H4 (cell line): ENCODE results near the gene RNASE8. TPM values are rescaled to one million over a fixed set of nuclear protein-coding genes. Genes with fewer than 3 reads are reported as not detected.
"Not testable (repeated sequence)": the region's sequence is repeated elsewhere in the genome, so short reads cannot be mapped to it uniquely, and the experiment has no call there.

Experiments
- DNase-seq: peaks from one replicate; pipeline ENCODE4 v3.0.0-alpha.2; 2015; ENCODE audit warnings: low spot score
- total RNA-seq: library from RNA; depleted of rRNA; stranded (reverse); fragments of >200 nt; shearing (Covaris generic); gene quantifications from 2 replicates; pipeline ENCODE4 v1.2.3, GENCODE V29; 2014

Gene RNASE8
- total RNA-seq, 1 experiment from 2014 or later, result not detected

DNA sequence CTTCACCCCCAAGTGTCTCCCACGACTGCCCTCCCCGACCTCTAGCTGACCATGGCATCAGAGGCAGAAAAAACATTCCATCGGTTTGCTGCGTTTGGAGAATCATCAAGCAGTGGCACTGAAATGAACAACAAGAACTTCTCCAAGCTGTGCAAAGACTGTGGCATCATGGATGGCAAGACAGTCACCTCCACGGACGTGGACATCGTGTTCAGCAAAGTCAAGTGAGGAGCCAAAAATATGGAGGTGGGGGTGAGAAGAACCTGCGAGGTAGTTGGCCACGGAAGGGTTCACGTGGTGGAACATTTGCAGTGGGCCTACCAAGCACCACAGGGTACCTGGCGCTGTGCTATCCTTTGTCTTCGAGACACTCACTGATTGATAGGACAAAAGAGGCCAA lies 27.1 kb upstream of the RNASE8 start:
- no peak for DNase-seq

GRCh38 chr14:21032326-21033132 lies 25.1 kb upstream of the RNASE8 start:
- DNase-seq, result no peak

- DNase-seq, result no peak
Observed at GRCh38 chr14:21033133-21033698, 24.4 kb upstream of the RNASE8 start.

DNA sequence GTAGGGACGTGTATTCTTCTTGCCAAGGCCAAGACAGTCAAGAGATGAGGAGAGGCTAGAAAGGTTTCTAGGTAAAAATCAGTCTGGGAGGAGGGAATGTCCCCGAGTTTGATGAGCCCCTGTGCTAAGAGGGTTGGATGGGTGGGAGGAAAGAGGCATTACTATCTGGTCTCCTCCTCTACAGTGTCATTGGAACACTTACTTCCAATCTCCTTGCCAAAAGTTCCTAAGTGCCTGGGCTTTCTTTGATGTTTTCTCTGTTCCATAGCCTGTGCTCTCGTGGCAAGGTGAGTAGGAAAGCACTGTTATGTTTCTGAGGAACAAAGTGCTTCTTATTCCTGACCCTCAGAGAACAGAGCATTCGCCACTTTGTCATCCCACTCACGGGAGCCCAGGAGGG lies 22.9 kb upstream of the RNASE8 start, which contains the start of gene RNASE13:
TSS of gene RNASE13 (minus strand) at position 101 of the 400 bp plus-strand sequence. CDS start 519 bp downstream, outside the sequence.
- DNase-seq, result no peak

- DNase-seq, result no peak
Observed at GRCh38 chr14:21036751-21037150, 20.9 kb upstream of the RNASE8 start.

DNA sequence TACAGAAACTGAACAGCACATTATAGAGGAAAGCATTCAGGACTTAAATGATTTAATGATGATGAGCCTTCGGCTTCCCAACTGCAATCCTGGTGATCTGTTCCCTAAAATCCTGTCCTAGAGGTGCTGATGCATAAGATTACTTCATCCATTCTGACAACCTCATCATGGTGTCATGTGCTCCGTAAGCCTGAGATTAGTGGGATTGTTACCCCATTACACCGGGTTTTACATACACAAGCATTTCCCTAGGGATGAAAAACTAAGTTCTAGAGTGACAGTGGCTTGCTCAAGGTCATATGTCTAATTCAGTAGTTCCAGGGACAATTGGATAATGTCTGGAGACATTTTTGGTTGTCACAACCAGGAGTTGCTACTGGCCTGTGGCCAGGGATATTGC lies 20.5 kb upstream of the RNASE8 start:
- no peak for DNase-seq

GRCh38 chr14:21038441-21039422 lies 18.9 kb upstream of the RNASE8 start:
- no peak for DNase-seq

- DNase-seq, result peak; percentile 49
Observed at GRCh38 chr14:21039585-21040369, 17.8 kb upstream of the RNASE8 start.

DNA sequence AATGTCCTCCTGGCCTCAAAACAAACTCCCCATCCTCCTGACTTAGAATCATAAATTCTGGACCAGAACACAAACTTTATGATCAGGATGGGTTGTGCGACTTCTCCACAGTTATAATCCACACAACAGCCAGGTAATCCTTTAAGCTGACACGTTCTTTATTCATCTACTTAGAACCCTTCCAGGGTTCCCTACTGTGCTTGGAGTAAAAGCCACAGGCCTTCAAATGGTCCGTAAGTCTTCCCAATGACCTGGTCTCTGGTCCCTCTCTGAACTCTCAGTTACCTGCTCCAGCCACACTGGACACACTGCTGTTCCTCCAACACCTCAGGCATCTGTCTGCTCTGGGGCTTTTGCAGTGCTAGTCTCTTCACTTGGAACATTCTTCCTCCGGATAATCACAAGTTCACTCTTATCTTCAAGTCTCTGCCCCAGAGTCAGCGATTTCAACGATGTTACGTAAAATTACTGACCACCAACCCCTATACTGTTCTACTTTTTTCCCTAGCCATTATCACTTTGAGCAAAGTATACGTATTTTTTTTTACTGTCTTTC lies 17.2 kb upstream of the RNASE8 start:
- DNase-seq, result no peak

DNA sequence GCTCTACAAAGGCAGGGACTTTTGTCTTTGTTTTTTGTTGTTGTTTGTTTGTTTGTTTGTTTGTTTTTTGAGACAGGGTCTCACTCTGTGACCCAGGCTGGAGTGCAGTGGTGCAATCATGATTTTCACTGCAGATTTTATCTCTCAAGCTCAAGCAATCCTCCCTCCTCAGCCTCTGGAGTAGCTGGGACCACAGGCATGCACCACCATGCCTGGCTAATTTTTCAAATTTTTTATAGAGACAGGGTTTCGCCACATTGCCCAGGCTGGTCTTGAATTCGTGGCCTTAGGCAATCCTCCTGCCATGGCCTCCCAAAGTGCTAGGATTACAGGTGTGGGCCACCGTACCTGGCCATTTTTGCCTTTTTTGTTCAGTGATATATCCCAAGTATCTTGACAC lies 16.7 kb upstream of the RNASE8 start:
- DNase-seq, result not testable (repeated sequence)

DNA sequence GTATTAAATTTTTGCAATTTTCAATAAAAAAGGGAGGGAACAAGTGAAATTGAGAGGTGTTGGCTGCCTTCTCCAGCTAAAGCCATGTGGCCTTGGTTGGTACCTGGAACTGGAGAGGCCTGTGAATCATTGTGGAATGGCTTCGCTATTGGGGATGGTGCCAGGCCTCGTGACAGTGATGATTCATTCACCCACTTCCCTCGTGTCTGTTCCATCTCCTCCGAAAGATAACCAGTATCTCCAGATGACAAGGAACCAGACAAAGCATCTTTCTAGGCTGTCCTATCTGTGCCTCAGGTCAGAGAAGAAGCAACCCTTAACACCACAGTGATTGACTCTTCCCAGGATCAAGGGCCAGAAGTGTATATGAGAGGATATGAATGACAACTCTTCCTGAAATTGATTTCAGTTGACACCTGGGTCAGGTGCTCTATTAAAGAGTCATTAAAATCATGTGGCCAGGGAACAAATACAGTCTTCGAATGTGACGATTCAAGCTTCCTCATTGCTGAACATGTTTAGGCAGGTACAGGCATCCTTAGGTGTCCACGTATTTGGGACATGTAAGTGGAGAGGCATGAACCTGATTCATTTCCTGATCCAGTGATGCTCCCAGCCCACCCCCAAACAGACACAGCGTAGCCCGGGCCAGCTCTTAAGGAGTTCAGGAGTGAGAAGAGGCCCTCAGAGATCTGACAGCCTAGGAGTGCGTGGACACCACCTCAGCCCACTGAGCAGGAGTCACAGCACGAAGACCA lies 15.8 kb upstream of the RNASE8 start, which contains the start of gene RNASE7:
TSS of gene RNASE7 (plus strand) at position 687 of the 758 bp plus-strand sequence. CDS start 631 bp downstream, outside the sequence.
- no peak for DNase-seq

DNA sequence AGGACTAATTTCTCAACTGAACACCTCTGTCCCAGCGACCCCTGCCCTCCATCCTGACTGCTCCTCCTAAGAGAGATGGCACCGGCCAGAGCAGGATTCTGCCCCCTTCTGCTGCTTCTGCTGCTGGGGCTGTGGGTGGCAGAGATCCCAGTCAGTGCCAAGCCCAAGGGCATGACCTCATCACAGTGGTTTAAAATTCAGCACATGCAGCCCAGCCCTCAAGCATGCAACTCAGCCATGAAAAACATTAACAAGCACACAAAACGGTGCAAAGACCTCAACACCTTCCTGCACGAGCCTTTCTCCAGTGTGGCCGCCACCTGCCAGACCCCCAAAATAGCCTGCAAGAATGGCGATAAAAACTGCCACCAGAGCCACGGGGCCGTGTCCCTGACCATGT lies 14.7 kb upstream of the RNASE8 start:
- no peak for DNase-seq

DNA sequence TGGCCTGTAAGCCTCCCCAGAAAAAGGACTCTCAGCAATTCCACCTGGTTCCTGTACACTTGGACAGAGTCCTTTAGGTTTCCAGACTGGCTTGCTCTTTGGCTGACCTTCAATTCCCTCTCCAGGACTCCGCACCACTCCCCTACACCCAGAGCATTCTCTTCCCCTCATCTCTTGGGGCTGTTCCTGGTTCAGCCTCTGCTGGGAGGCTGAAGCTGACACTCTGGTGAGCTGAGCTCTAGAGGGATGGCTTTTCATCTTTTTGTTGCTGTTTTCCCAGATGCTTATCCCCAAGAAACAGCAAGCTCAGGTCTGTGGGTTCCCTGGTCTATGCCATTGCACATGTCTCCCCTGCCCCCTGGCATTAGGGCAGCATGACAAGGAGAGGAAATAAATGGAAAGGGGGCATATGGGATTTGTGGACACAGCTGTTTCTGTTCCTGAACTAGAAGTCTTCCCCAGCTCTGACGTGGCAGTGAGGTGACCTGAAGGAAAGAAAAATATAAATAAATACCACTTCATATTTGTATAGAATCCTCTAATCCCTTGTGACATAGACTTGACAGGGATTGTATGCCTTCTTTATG lies 14.1 kb upstream of the RNASE8 start:
- DNase-seq, result no peak

DNA sequence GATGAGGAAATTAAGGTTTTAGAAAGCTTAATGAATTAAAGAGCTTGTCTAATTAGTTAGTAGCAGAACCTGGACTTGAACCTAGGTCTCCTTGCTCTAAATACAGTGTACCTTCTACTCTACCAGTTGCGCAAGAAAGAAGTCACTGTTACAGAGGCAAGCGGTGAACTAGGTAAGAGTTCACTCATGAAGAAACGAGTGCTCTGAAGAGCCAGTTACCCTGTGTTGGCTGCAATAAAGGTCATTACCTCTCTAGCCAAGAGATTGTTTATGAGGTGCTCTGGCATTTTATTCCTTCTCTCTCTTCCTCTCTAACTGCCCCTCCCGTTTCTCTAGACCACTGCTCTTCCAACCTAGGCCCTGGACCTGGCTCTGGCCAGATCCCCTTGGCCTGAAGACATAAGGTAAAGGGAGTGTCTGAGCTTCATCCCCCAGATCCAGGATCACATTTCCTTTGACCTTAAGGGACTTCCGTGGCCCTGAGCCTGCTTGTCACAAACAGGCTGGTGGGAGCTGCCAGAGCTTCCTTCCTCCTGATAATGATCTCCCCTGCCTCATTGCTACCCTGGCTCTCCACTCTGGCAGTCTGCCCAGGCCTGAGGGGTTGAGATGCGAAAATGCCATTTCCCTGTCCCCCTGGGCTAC lies 13.5 kb upstream of the RNASE8 start:
- no peak for DNase-seq

DNA sequence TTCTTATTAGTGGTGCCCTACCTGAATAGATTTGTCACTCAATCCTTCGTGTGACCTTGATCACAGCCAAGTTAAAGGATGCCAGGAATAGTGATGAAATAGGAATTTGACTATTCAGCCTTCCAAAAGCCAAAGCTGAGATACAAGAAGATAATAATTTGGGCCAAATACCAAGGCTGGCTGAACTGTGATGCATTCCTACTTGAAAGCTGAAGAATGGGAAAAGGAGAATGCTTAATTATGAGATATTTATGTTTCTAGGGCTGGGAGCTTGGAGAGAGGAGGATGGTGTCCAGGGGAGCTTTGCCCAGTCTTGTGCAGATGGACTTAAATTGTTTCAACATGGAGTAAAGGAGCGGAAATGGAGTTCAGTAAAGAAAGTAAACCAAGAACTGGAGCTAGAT lies 10.2 kb upstream of the RNASE8 start:
- no peak for DNase-seq

DNA sequence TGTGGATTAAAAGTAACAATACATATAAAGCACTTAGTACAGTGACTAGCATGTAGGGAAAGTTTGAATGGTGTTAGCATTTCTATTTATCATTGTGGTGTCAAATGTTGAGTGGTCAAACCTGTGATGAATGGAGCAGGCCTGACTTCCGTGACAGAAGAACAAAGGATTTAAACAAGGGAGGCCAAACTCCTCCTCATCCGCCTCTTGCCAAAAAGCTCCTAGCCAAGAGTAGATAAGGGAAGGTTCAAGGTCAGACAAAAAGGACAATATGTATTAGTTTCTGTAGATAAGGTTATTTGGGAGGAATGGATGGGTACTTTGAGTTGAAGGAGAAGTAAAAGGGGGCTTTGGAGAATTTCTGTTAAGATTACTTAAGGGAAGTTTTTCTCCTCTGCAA lies 9.0 kb upstream of the RNASE8 start:
- no peak for DNase-seq

DNA sequence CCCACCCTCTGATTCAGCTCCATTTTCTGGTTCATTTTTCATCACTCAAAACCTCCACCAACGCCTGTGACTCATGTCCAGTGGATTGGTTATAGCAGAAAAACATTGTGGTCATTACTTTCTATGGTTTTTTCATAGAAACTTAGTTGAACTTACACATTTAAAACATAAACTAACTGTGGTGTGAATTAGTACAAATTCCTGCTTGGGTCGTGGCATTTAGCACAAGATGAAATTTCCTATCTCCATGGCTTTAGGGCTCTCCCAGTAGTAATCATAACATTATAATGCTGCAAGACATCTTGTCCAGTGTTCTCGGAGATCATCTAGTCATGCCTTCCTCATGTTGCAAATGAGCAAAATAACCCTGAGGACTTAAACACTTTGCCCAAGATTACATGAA lies 8.3 kb upstream of the RNASE8 start:
- DNase-seq, result no peak

DNA sequence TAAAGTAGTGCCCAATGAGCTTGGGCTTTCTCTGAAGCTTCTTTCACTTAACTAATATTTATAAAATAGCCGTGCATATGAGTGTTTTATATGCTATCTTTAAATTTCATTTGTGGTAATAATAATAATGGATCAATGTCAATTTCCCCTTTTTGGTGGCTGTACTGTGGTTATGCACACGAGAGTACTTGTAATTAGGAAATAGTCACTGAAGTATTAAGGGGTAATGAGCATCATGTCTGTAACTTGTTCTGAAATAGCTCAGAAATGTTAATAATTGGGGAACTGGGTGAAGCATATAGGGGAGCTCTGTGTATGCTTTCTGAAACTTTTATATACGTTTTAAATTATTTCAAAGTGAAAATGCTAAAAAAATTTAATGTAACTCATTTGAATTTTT lies 7.0 kb upstream of the RNASE8 start:
- no peak for DNase-seq
